ENCODE measurements around the gene KRTDAP.

Gene KRTDAP

GRCh38 chr19:35512831-35513627 is 22.8 kb upstream of the KRTDAP start:
- no peak for FAIRE-seq

- no peak for FAIRE-seq
These were observed 21.1 kb upstream of the KRTDAP start for GRCh38 chr19:35511337-35511736.

GRCh38 chr19:35510626-35510964 is 20.3 kb upstream of the KRTDAP start:
- no peak for FAIRE-seq

DNA sequence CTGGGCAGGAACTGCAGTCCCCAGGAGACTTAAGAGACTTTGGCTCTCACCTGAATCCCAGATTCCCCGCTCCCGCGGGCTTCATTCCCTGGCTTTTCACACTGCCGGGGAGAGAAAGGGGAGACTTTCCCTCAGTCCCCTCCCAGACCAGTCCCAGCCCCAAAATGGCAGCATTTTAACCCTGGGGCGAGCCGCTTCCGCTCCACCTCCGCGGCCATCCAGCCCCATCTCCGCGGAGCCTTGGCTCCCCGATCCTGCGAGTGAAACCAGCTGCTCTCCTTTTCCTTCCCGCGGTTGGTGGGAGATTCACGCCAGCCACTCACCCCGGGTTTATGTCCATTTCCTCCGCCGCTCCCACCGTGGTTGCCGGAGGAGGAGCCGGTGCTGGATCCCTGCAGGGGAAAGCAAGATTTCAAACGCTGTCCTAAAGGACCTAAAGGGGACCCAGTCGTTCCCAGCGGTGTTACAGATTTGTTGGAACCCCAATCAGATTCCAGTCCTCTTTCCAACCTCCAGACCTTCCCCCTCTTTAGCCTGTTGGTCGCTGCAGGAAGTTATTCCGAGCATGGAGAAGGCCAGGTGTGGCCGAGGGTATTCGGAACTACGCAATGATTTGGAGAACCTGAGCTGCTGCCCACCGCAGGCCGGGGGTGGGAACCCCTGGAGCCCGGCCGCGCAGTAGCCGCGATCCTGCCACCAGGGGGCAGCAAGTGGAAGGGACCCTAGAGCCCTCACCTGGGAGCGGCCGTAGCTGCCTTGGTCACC is 19.8 kb upstream of the KRTDAP start:
- no peak for FAIRE-seq

DNA sequence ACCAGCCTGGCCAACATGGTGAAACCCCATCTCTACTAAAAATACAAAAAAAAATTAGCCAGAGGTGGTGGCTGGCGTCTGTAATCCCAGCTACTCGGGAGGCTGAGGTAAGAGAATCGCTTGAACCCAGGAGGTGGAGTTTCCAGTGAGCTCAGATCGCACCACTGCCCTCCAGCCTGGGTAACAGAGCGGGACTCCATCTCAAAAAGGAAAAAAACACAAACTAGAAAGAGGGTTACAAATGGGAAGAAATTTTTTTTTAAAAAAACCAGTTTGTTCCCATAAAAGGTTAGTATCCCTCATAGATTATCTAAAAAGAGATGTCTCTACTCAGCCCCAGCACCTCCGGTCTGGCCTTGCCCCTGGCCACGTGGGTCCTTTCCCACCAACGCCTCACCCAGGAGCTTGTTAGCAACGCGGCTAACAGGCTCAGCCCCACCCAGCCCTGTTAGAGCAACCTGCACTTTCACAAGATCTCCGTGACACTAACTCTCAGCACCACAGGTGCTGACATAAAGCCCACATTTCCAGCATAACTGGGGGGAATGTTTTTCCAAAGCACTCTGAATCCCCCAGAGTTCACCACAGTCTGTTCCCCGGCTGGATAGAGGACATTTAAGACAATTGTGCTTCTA is 18.9 kb upstream of the KRTDAP start:
- no peak for FAIRE-seq

- no peak for FAIRE-seq
These were observed 17.9 kb upstream of the KRTDAP start for GRCh38 chr19:35508129-35508528.

DNA sequence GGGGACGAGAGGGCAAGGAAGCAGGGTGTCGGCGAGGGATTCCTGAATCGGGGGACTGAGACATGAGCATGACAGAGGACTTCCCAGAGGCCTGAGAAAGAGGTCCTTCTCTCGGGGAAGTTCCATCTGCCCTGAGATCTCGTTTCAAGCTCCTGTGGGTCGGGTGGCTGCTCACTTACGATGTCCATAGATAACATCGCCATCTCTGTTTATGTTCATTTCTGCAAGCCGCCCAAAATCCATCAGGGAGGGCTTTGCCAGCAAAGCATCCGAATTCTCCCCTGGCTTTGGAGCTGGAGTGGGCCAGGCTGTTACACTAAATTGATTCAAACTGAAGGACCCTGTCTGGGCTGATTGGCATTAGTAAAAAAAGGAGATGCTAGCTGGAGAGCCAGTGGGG is 17.3 kb upstream of the KRTDAP start:
- FAIRE-seq, result no peak

DNA sequence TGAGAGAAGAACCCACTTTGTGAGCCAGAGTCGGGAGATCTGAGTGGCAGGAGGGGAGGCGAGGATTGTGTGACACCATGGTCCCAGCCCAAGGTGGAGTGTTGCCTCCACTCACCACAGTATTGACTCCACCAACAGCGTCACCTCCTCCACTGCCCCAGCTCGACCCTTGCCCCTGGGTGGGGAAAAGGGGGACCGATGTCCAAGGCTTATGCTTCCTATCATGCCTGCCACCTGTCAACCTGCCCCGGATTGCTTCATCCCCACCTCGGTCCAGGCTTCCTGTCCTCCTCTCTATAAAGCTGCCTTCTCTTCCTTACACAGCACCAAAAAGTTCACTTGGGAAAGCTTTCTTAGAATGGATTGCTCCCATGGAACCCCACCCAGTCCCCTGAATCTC is 15.7 kb upstream of the KRTDAP start:
- no peak for FAIRE-seq

- FAIRE-seq, result no peak
These were observed 12.5 kb upstream of the KRTDAP start for GRCh38 chr19:35502751-35503150.

GRCh38 chr19:35501684-35502083 is 11.4 kb upstream of the KRTDAP start:
- FAIRE-seq, result no peak

- no peak for FAIRE-seq
These were observed 10.3 kb upstream of the KRTDAP start for GRCh38 chr19:35500611-35501010.

DNA sequence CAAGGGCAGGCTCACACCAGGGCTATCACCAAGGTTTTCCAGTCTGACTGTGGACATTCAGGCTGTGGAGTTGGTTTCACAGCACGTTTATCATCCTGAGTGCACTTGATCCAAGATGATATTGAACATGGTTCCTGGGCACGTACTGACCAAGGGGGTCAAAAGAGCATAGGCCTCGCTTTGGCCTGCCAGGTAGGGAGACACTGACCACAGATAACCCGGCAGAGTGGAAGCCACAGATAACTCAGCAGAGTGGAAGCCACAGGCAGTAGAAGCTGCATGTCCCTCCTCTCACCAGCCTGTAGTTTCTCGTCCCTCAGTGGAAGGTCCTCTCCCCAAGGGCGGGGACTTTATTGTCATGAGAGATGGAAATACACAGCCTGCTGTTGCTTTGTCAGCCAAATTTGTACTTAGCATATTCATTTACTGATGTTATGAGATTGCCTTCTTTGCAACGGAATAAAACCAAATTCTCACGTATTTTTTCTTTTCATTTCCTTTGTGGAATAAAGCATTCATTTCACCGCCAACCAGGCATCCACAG is 8.8 kb upstream of the KRTDAP start:
- no peak for FAIRE-seq

DNA sequence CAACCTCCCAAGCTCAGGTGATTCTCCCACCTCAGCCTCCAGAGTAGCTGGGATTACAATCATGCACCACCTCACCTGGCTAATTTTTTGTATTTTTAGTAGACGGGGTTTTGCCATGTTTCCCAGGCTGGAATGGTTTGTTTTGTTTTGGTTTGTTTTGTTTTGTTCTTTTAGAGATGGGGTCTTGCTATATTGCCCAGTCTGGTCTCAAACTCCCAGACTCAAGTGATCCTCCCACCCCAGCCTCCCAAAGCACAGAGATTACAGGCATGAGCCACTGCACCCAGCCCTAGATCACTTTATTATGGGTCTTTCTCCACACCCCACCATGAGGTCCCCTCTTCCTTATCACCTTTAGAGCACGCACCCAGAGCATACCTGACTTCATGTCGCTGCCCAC is 8.0 kb upstream of the KRTDAP start:
- no peak for FAIRE-seq

DNA sequence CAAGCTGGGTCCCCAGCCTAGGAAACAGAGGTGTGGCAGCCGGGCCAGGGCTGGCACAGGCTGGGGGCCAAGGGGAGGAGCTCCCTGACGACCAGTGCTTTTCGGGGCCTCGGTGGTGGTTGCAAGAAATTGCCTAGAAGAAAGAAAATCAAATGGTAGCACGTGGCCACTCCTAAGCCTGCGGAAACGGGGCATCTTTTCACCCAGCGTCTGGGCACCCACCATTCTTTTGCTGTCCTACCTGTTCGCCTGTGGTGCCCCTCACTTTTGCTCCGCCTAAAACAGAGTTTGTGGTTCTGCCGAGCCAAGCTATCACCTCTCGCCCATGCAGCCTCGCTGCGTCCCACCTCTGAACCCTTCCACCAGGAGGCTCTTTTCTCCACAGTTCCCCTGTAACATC is 7.1 kb upstream of the KRTDAP start:
- FAIRE-seq, result no peak

DNA sequence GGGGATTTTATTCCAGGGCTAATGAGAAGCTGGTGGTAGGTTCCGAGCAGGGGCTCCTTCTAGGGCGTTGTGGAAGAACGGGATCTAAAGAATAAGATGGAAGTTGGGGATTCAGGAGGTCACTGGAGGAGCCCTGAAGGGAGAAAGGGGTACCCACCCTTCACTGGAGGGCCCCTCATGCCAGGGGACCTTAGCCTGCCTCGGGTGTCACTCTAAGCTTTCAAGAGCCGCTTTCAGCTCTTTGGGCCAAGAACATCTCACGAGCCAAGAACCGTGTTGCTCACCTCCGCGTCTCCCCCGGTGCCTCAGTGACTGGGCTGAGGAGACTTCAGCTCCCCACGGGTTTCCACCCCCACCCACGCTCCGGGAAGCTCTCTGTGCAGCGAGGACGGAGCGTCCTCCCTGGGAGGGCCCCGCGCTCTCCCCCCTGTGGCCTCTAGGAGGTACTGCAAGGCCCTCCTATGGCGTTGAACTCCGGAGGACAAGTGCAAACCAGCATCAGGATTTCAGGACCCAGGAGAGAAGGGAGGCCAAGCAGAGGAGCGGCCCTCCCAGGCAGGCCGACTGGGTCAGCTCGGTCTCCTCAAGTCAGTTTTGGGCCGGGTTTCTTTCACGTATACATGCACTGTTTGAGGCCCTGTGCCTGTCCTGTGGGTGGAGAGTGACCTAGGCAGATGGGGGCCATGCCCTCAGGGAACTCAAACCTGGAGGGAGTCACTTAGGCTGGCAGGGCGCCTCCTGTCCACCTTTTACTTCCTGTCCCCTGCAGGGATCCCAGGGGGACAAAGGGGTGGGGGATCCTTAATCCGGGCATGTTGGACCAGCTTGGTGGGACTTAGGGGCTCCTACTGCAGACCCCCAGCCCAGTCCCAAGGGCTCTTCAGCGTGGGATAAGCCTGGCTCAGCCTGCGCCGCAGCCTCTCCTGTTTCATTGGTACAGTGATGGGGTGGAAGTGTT is 5.1 kb upstream of the KRTDAP start:
- no peak for FAIRE-seq

DNA sequence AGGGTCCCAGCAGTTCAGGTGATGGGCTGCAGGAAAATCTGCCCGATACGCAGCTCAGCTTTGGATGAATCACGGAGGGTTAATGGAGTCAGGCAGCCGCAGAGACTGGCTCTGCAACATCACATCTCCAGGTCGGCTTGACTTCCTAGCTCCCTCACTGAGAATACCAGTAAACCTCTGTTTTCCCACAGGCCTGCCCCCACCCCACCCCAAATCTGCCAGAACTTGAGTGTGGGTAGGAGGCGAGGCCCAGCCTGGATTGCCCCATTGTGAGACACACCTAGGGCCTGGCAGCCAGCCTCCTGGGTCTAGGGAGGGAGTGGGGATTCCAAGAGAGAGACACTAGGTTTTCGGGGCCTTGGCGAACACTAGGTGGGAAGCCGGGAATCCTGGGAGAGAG is 3.7 kb upstream of the KRTDAP start:
- FAIRE-seq, result no peak

- FAIRE-seq, result no peak
These were observed 1.6 kb upstream of the KRTDAP start for GRCh38 chr19:35491836-35492360.

GRCh38 chr19:35488677-35489076 is 1.6 kb downstream of the KRTDAP start:
- FAIRE-seq, result no peak

GRCh38 chr19:35487656-35488182 is 2.5 kb downstream of the KRTDAP start:
- no peak for FAIRE-seq

- no peak for FAIRE-seq
These were observed 4.0 kb downstream of the KRTDAP start for GRCh38 chr19:35486268-35486708.

GRCh38 chr19:35484252-35485036 is 5.8 kb downstream of the KRTDAP start:
- FAIRE-seq, result no peak
